ENCODE results near the gene LYRM4. TPM values are rescaled to one million over a fixed set of nuclear protein-coding genes. Genes with fewer than 3 reads are reported as not detected.
A peak's percentile ranks its signal among the peaks of the same experiment; 100 is the strongest.

Gene LYRM4
- total and polyA plus RNA-seq, 9 of the 15 experiments (the other 6 are each of a cell fraction or from before 2014, with no cell fraction given): 24.2 to 69.4 (median 41.8) TPM

GRCh38 chr6:5302220-5302946 lies 41.6 kb upstream of the LYRM4 start (continued):
- no peak for TF ChIP-seq PCBP1 (IDR thresholded peaks at IDR 0.05; ENCODE audit: low read depth, low read length, poor library complexity, severe bottlenecking)
- TF ChIP-seq PYGO2 (tag; IDR thresholded peaks at IDR 0.05): 0 out of 2 replicates have a peak, but pooled peaks have one; percentile 66
- TF ChIP-seq SAFB (IDR thresholded peaks at IDR 0.05; ENCODE audit: borderline replicate concordance, low read depth, low read length): no peak
- TF ChIP-seq JUN (IDR thresholded peaks at IDR 0.05; ENCODE audit: borderline replicate concordance, low read depth, low read length): peak; percentile 48; the same call in 1 of the 2 replicates
- no peak for TF ChIP-seq JUN (CRISPR knock-in tag; IDR thresholded peaks at IDR 0.05; ENCODE audit: borderline replicate concordance)
- no peak for TF ChIP-seq THRA (IDR thresholded peaks at IDR 0.05)
- no peak for TF ChIP-seq KAT8 (IDR thresholded peaks at IDR 0.05; ENCODE audit: low read depth)
- peak; percentile 65 for TF ChIP-seq DPF2 (IDR thresholded peaks at IDR 0.05)
- no peak for TF ChIP-seq CCAR2 (IDR thresholded peaks at IDR 0.05; ENCODE audit: low read depth, low read length)
- TF ChIP-seq RCOR1 (IDR thresholded peaks at IDR 0.05; ENCODE audit: borderline replicate concordance in 1 of 2, low read depth in 2 of 2, low read length in 2 of 2): peak; percentile 46 to 72; a peak in 2 of 4 replicates
- TF ChIP-seq HMG20B (CRISPR knock-in tag; IDR thresholded peaks at IDR 0.05): no peak
- no peak for TF ChIP-seq E2F3 (CRISPR knock-in tag; IDR thresholded peaks at IDR 0.05)
- TF ChIP-seq POLR3A (IDR thresholded peaks at IDR 0.05; ENCODE audit: borderline replicate concordance, extremely low read depth, insufficient read depth, insufficient read length): no peak
- no peak for TF ChIP-seq HNRNPK (IDR thresholded peaks at IDR 0.05; ENCODE audit: low read depth, low read length, poor library complexity, severe bottlenecking)
- TF ChIP-seq MBD1 (CRISPR knock-in tag; IDR thresholded peaks at IDR 0.05): no peak
- TF ChIP-seq MIER1 (IDR thresholded peaks at IDR 0.05; ENCODE audit: low read depth): no peak
- no peak; the same call in 1 of the 2 replicates for TF ChIP-seq TCF3 (CRISPR knock-in tag; IDR thresholded peaks at IDR 0.05)
- TF ChIP-seq ZNF512 (tag; IDR thresholded peaks at IDR 0.05): no peak
- TF ChIP-seq ZNF707 (CRISPR knock-in tag; conservative IDR thresholded peaks at IDR 0.05): no peak
- TF ChIP-seq ZNF41 (CRISPR knock-in tag; conservative IDR thresholded peaks at IDR 0.05): 0 out of 2 replicates have a peak, but pooled peaks have one; percentile 23
- no peak for TF ChIP-seq MAX (CRISPR knock-in tag; IDR thresholded peaks at IDR 0.05)
- TF ChIP-seq NEUROD1 (IDR thresholded peaks at IDR 0.05; ENCODE audit: borderline replicate concordance, low read depth, low read length, partially characterized antibody): no peak

Measured in K562 (cell line).